Vagina (tissue), 2 donors: ENCODE measurements around the gene BACH1. TPM values are rescaled to one million over a fixed set of nuclear protein-coding genes. Genes with fewer than 3 reads are reported as not detected.

Experiments used
- DNase-seq, 2 donors: peaks; one replicate each; pipeline ENCODE4 v3.0.0-alpha.2; 2017; ENCODE audit errors: extremely low spot score in 2 of 2
- H3K27ac ChIP-seq: fragments of 200-600 bp; sonication (generic); one replicate; pipeline ENCODE4 v1.5.1; 2019
- H3K27me3 ChIP-seq: fragments of 200-600 bp; sonication (generic); one replicate; pipeline ENCODE4 v1.5.1; 2019
- H3K36me3 ChIP-seq, 2 donors: fragments of 200-600 bp; sonication (generic); one replicate each; pipeline ENCODE4 v1.5.1; 2017 to 2019
- H3K4me1 ChIP-seq: fragments of 200-600 bp; sonication (generic); one replicate; pipeline ENCODE4 v1.5.1; 2019
- H3K4me3 ChIP-seq, 2 donors: fragments of 200-600 bp; sonication (generic); 1 replicate in 1 of 2; 2 replicates in 1 of 2; pipeline ENCODE4 v1.5.1; 2016 to 2019
- H3K9me3 ChIP-seq: fragments of 200-600 bp; sonication (generic); one replicate; pipeline ENCODE4 v1.5.1; 2019
- CTCF ChIP-seq, 3 experiments: fragments of 450-650 bp in 2 of 3; fragments of 200-600 bp in 1 of 3; sonication (generic) in 1 of 3; IDR thresholded peaks; one replicate each; pipeline ENCODE4 v1.5.1; 2017 to 2019; ENCODE audit warnings: antibody characterized with exemption in 3 of 3, mild to moderate bottlenecking in 2 of 3, moderate library complexity in 2 of 3
- POLR2A ChIP-seq, 2 donors: fragments of 450-650 bp; IDR thresholded peaks; one replicate each; pipeline ENCODE4 v1.6.1; 2017; ENCODE audit warnings: antibody characterized with exemption in 2 of 2, mild to moderate bottlenecking in 2 of 2, moderate library complexity in 2 of 2
- POLR2AphosphoS5 ChIP-seq, 2 donors: sonication (generic); formaldehyde crosslinking; IDR thresholded peaks; one replicate each; pipeline ENCODE4 v1.9.0; 2017; ENCODE audit warnings: antibody characterized with exemption in 2 of 2, mild to moderate bottlenecking in 2 of 2, low read depth in 1 of 2; ENCODE audit not compliant: insufficient read depth in 1 of 2
- intact Hi-C: fragments of 100-400 bp; cut with DNase I; formaldehyde crosslinking; loops from one replicate; pipeline ENCODE4 v1.15.1; 2023
- total RNA-seq: library from RNA; depleted of rRNA; stranded (reverse); fragments of >200 nt; gene quantifications from one replicate; pipeline ENCODE4 v1.2.3, GENCODE V29; 2016

The BACH1 gene
- total RNA-seq, 1 donor from 2014 or later = 33.1 TPM

GRCh38 chr21:29377266-29377665 is 78.5 kb downstream of the BACH1 start:
- H3K27me3 ChIP-seq = no peaks in the 10 kb centered on the region
- DNase-seq = peak in 1 of 2 donors; percentile 20
- no peaks in the 10 kb centered on the region for H3K9me3 ChIP-seq
- no peak overlapping the region for H3K4me3 ChIP-seq
- no peak for TF ChIP-seq POLR2AphosphoS5 (IDR thresholded peaks at IDR 0.05; ENCODE audit: insufficient read depth in 1 of 2, low read depth in 1 of 2)
- TF ChIP-seq CTCF (IDR thresholded peaks at IDR 0.05) = no peak
- no peak for TF ChIP-seq POLR2A (IDR thresholded peaks at IDR 0.05)
- H3K4me1 ChIP-seq = no peaks in the 10 kb centered on the region
- intact Hi-C loops = loop anchor here (10.0 kb wide), 1 partner anchor 212 kb away; no protein-coding TSS in a partner anchor
- no peak overlapping the region for H3K27ac ChIP-seq
- no peaks in the 10 kb centered on the region for H3K36me3 ChIP-seq

- intact Hi-C loops = loop anchor here (10.0 kb wide), 1 partner anchor 214 kb away; no protein-coding TSS in a partner anchor
- Histone ChIP-seq H3K4me1 (no peaks in the 10 kb centered on the region), H3K4me3 (no peak overlapping the region), H3K27me3 (no peaks in the 10 kb centered on the region), H3K9me3 (no peaks in the 10 kb centered on the region), H3K36me3 (no peaks in the 10 kb centered on the region), H3K27ac (no peak overlapping the region)
- TF ChIP-seq CTCF (IDR thresholded peaks at IDR 0.05) = no peak
- TF ChIP-seq POLR2AphosphoS5 (IDR thresholded peaks at IDR 0.05; ENCODE audit: insufficient read depth in 1 of 2, low read depth in 1 of 2) = no peak
- no peak for TF ChIP-seq POLR2A (IDR thresholded peaks at IDR 0.05)
- DNase-seq = peak in 1 of 2 donors; percentile 52
Measured at GRCh38 chr21:29378832-29379231, 80.1 kb downstream of the BACH1 start.

- H3K9me3 ChIP-seq = no peaks in the 10 kb centered on the region
- H3K4me1 ChIP-seq = no peaks in the 10 kb centered on the region
- no peak for TF ChIP-seq CTCF (IDR thresholded peaks at IDR 0.05)
- no peak for TF ChIP-seq POLR2A (IDR thresholded peaks at IDR 0.05)
- no peak for TF ChIP-seq POLR2AphosphoS5 (IDR thresholded peaks at IDR 0.05; ENCODE audit: insufficient read depth in 1 of 2, low read depth in 1 of 2)
- intact Hi-C loops = loop anchor here (10.0 kb wide), 1 partner anchor 215 kb away; no protein-coding TSS in a partner anchor
- no peaks in the 10 kb centered on the region for H3K27me3 ChIP-seq
- no peak overlapping the region for H3K27ac ChIP-seq
- H3K4me3 ChIP-seq = no peak overlapping the region
- DNase-seq = peak in 1 of 2 donors; percentile 16
- no peaks in the 10 kb centered on the region for H3K36me3 ChIP-seq
Measured at GRCh38 chr21:29379517-29380054, 80.9 kb downstream of the BACH1 start.

- peak in 1 of 2 donors; percentile 6 for DNase-seq
- Histone ChIP-seq H3K4me3 (no peak overlapping the region), H3K27ac (no peak overlapping the region), H3K36me3 (no peaks in the 10 kb centered on the region), H3K9me3 (no peaks in the 10 kb centered on the region), H3K4me1 (no peaks in the 10 kb centered on the region), H3K27me3 (no peaks in the 10 kb centered on the region)
- intact Hi-C loops = no loop called here
- TF ChIP-seq POLR2AphosphoS5 (IDR thresholded peaks at IDR 0.05; ENCODE audit: insufficient read depth in 1 of 2, low read depth in 1 of 2) = no peak
- TF ChIP-seq POLR2A (IDR thresholded peaks at IDR 0.05) = no peak
- no peak for TF ChIP-seq CTCF (IDR thresholded peaks at IDR 0.05)
Measured at GRCh38 chr21:29382030-29382654, 83.4 kb downstream of the BACH1 start.
